Central memory CD8-positive, alpha-beta T cell (primary cell): ENCODE data around the gene ZNF236.
"Not testable (repeated sequence)": the region's sequence is repeated elsewhere in the genome, so short reads cannot be mapped to it uniquely, and the experiment has no call there.

Experiments
- ATAC-seq: fragments of 150-1000 bp; cut with Tn5 transposase; replicated peaks from 2 replicates; pipeline ENCODE4 v1.10.0; 2022; ENCODE audit warnings: mild to moderate bottlenecking, moderate FRiP score, moderate number of reproducible peaks; ENCODE audit not compliant: poor library complexity, severe bottlenecking; ENCODE audit errors: extremely low read depth
- DNase-seq, 2 donors: peaks; one replicate each; pipeline ENCODE4 v3.0.0; 2021; ENCODE audit warnings: low spot score in 2 of 2
- H3K27ac Mint-ChIP-seq: one replicate; pipeline ENCODE4 v1.8.0; 2022; ENCODE audit warnings: low read depth, mild to moderate bottlenecking, moderate library complexity, mixed read lengths
- H3K27me3 Mint-ChIP-seq: one replicate; pipeline ENCODE4 v1.8.0; 2022; ENCODE audit warnings: mixed read lengths
- H3K36me3 Mint-ChIP-seq: one replicate; pipeline ENCODE4 v1.8.0; 2022; ENCODE audit warnings: mild to moderate bottlenecking, moderate library complexity, mixed read lengths; ENCODE audit not compliant: insufficient read depth
- H3K4me1 Mint-ChIP-seq: one replicate; pipeline ENCODE4 v1.8.0; 2022; ENCODE audit warnings: mixed read lengths
- H3K4me3 Mint-ChIP-seq: one replicate; pipeline ENCODE4 v1.8.0; 2022; ENCODE audit warnings: mild to moderate bottlenecking, moderate library complexity, mixed read lengths
- H3K9me3 Mint-ChIP-seq: one replicate; pipeline ENCODE4 v1.8.0; 2022; ENCODE audit warnings: mixed read lengths

Gene ZNF236

DNA sequence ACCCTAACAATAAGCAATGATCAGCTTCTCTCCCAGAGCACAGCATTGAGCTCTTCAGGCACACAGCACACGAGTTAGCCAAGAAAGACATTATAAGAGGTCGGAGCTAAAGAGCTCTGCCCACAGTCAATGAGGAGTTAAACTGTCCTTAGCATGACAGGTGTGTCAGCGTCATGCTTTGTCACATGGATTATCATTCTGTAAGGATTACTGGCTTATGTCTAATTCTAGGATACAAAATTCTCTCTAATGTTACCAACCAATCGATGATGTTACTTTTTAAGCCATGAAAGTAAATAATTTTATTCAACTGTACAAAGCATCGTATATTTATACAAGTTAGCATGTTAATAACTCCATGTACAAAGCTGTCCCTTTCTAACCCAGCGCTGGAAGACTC, 108.8 kb downstream of the ZNF236 start:
- no peak for DNase-seq
- H3K9me3 Mint-ChIP-seq, result no peaks in the 10 kb centered on the region
- H3K36me3 Mint-ChIP-seq, result peaks cover 31% of the 10 kb centered on the region
- H3K4me1 Mint-ChIP-seq, result peaks cover 12% of the 10 kb centered on the region
- no peak overlapping the region for H3K27ac Mint-ChIP-seq
- ATAC-seq, result no peak
- H3K27me3 Mint-ChIP-seq, result no peaks in the 10 kb centered on the region
- H3K4me3 Mint-ChIP-seq, result no peak overlapping the region

DNA sequence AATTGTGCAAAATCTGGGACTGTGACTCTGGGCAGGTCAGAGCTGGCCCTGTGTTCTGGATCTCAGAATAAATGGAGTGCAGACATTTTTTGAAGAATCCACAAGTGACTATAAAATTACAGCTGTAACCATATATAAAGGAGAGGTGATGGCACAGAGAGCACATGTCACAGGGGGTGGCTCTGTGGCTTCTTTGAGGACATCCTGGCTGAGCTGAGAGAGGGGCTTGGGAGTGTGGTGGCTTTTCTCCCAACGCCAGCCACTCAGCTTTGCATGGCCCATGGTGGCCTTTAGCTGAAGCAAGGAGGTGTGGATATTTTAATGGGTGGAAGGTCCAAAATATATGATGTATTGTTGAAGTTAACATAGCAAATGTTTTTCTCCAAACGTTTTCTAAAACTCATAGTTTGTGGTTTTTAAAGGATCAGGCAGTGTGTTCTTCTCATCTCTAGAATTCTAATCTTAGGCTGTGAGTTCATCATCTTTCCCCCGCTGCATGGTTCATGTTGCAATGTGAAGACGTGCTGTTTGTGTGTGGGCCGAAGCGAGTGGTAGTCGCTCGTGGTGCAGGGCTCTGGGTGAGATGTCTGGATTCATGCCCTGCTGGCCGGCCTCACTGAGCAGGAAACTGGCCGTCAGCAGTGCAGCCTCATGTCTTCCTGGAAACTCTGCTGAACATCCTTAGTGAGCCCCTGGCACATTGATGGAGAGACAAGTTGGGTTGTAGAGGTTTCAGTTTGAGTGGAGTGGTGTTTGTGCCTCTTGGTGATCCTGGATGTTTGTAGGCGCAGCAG, 109.9 kb downstream of the ZNF236 start:
- no peak for ATAC-seq
- Mint-ChIP-seq H3K27me3 (no peaks in the 10 kb centered on the region), H3K27ac (peak overlapping the region; percentile 35), H3K4me3 (no peak overlapping the region), H3K9me3 (no peaks in the 10 kb centered on the region), H3K4me1 (peaks cover 12% of the 10 kb centered on the region), H3K36me3 (peaks cover 36% of the 10 kb centered on the region)
- DNase-seq, result no peak

DNA sequence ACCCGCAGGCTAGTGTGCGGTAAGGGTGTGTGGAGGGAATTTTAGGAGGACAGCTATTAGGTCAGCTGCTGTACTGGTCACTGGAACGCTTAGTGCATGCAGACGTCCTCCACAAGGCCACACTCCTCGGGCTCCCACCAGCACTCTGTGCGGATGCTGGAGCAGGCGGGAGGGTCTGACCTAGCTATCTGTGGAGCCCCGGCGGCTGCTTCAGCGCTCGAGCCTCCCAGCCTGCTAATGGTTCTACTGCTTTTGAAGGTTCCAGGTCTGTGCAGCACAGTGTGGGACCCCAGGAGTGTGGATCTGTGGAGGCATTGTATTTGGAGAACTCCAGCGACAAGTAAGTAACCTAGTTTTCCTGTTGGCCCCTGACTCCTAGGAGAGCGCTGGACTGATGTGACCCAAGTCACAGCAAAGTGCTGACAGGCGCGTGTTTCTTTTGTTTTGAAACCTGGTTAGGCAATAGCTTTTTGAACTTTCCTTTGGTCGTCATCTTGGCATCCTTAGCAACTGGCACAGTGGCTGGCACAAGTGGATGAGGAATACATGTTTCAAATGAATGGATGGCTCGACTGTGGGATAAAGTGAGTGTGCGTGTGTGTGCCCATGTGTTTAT, 113.5 kb downstream of the ZNF236 start:
- Mint-ChIP-seq H3K4me3 (no peak overlapping the region), H3K4me1 (peaks cover 12% of the 10 kb centered on the region), H3K27ac (no peak overlapping the region), H3K36me3 (peaks cover 32% of the 10 kb centered on the region), H3K9me3 (no peaks in the 10 kb centered on the region), H3K27me3 (no peaks in the 10 kb centered on the region)
- DNase-seq (no peak), ATAC-seq (no peak)

DNA sequence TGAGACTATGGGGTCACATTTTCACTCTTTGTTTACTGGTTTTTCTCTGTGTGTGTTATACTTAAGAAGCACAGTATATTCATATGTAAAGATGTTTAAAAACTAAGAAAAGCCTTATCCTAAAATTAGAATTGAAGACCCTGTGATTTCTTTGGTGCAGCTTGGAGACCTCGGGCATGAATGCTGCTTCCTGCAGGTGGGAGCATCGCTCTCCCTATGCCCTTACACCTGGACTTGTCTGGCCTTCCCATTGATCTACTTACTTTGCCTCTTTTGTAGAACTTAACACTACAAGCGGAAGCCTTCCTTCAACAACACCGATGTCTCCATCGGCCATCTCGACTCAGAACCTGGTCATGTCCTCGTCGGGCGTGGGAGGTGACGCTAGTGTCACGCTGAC, 114.5 kb downstream of the ZNF236 start:
- ATAC-seq, result no peak
- no peak for DNase-seq
- no peak overlapping the region for H3K27ac Mint-ChIP-seq
- H3K36me3 Mint-ChIP-seq, result peaks cover 29% of the 10 kb centered on the region
- peaks cover 10% of the 10 kb centered on the region for H3K4me1 Mint-ChIP-seq
- H3K27me3 Mint-ChIP-seq, result no peaks in the 10 kb centered on the region
- no peak overlapping the region for H3K4me3 Mint-ChIP-seq
- no peaks in the 10 kb centered on the region for H3K9me3 Mint-ChIP-seq

DNA sequence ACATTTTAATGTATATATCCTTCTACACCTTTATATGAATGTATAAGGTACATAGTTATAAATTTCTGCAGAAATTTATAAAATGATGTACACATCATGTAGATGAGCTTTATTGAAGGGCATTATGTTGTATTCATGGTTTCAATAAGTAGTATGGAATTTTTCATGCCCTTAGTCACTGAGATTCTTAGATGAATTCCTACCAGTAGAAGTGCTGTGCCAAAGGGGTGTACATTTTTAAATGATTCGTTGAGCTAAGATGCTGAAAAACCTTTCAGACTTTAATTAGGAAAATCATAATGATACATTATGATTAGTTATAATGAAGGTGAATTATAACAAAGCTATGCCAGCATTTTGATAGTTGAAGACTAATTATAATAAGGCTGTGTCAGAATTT, 115.2 kb downstream of the ZNF236 start:
- no peaks in the 10 kb centered on the region for H3K9me3 Mint-ChIP-seq
- H3K4me1 Mint-ChIP-seq, result peaks cover 2% of the 10 kb centered on the region
- H3K36me3 Mint-ChIP-seq, result peaks cover 28% of the 10 kb centered on the region
- H3K4me3 Mint-ChIP-seq, result no peak overlapping the region
- ATAC-seq (no peak), DNase-seq (no peak)
- H3K27ac Mint-ChIP-seq, result no peak overlapping the region
- no peaks in the 10 kb centered on the region for H3K27me3 Mint-ChIP-seq

DNA sequence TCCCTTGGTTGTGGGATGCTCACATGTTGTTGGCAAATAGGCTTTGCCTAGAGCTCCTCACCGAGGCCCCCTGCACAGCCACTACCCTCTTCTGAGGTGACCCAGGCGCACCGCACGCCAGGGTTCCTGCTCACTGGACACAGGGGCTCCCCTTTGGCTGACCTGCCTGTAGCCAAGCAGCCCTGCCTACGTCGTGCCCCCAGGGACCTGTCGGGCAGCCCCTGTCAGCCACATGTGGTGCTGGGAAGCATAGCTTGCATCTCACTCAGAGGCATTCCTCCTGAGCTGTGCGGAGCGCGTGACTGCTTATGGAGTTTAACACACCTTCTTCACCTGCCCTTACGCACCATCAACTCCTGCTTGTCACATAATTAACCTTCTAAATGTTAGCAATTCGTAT, 116.3 kb downstream of the ZNF236 start:
- Mint-ChIP-seq H3K27me3 (no peaks in the 10 kb centered on the region), H3K27ac (no peak overlapping the region), H3K9me3 (no peaks in the 10 kb centered on the region), H3K4me3 (no peak overlapping the region), H3K36me3 (peaks cover 28% of the 10 kb centered on the region), H3K4me1 (no peaks in the 10 kb centered on the region)
- ATAC-seq (no peak), DNase-seq (no peak)

DNA sequence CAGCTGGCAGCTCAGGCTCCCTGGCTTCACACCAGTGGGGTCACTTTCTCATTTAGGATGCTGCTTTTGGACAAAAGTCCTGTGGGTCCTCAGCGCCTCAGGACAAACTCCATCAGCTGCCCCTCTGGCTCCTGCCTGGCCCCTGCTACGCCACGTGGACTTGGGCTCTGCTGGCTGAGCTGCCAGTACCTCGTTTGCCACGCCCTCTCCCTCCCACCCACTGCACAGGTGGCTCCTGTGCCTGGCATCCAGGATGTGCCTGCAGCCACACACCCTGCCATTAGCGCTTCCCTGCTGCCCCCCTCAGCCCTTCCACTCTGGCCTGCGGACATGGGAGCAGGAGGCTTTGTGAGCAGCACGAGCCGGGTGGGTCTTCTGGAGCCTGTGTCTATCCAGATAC, 118.9 kb downstream of the ZNF236 start:
- no peak for ATAC-seq
- Mint-ChIP-seq H3K27me3 (no peaks in the 10 kb centered on the region), H3K27ac (no peak overlapping the region), H3K4me1 (peaks cover 6% of the 10 kb centered on the region), H3K9me3 (no peaks in the 10 kb centered on the region), H3K36me3 (peaks cover 22% of the 10 kb centered on the region), H3K4me3 (no peak overlapping the region)
- no peak for DNase-seq

DNA sequence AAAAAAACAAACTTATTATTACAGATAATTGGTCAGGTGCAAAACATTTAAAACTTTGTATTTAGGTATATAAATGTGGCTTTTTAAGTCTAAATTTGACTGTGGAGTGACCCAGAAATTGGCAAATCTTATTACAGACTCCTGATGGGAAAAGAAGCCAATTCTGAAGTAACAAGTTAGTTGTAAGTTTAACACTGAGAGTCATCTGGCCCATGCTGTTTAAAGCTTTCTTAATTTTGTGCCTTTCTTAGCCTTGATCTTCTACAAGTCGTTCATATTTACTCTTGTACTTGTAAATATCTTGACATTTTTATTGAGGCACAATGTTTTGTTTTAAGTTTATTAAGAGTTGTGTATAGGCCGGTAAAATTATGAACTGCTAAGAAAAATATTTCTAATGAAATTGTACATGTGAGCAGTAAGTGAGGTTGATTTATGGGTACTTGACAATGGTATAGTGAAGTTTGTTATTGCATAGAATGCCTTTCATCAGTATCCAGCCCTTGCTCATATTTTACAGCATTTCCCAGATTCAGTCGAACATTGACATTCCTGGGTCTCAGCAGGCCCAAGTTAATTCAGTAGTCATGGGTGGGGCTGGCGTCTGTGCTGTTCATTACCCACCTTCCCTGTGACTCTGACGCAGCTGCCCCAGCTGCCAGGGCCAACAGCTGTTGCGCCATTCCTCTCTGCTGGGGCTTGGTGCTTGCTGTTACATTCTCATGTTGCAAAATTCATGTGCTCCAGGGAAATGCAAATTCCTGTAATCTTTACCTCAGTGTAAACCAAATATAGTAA, 121.4 kb downstream of the ZNF236 start:
- Mint-ChIP-seq H3K36me3 (peaks cover 8% of the 10 kb centered on the region), H3K27ac (no peak overlapping the region), H3K27me3 (no peaks in the 10 kb centered on the region), H3K4me1 (peaks cover 30% of the 10 kb centered on the region), H3K9me3 (no peaks in the 10 kb centered on the region), H3K4me3 (no peak overlapping the region)
- DNase-seq (no peak), ATAC-seq (no peak)

DNA sequence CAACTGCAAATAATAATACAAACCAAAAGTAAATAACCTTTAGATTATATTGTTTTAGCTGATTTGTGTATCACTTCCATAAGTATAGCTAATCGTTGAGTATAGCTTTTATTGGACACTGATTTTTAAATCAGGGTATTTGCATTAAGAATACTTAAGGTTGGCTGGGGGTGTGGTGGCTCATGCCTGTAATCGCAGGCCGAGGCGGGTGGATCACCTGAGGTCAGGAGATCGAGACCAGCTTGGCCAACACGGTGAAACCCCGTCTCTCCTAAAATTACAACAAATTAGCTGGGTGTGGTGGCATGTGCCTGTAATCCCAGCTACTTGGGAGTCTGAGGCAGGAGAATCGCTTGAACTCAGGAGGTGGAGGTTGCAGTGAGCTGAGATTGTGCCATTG, 122.0 kb downstream of the ZNF236 start:
- H3K27ac Mint-ChIP-seq, H3K36me3 Mint-ChIP-seq, ATAC-seq: not testable (repeated sequence)

DNA sequence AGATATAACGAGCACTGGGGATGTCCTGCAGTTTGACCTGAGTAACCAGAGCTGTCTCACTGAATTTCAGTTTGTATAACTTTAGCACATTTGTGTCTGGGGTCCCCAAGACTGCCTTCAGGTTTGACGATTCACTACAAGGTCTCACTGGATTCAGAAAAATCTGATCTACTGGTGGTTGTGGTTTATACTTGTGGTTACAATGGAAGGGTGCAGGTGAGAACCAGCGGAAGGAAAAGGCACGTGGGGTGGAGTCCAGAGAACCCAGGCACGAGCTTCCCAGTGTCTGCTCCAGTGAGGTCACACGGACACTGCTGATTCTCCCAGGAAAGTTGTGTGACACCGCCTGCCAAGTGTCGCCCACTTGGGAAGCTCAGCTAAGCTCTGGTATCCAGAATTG, 126.0 kb downstream of the ZNF236 start:
- Mint-ChIP-seq H3K27ac (peak overlapping the region; percentile 14), H3K27me3 (no peaks in the 10 kb centered on the region), H3K4me1 (peaks cover 52% of the 10 kb centered on the region), H3K36me3 (peaks cover 9% of the 10 kb centered on the region), H3K4me3 (peak overlapping the region; percentile 54), H3K9me3 (no peaks in the 10 kb centered on the region)
- DNase-seq (no peak), ATAC-seq (no peak)

More for the DNA sequence above, 122.0 kb downstream of the ZNF236 start:
- not testable (repeated sequence) for H3K27me3 Mint-ChIP-seq, H3K4me3 Mint-ChIP-seq, H3K9me3 Mint-ChIP-seq, DNase-seq
- peaks cover 34% of the 10 kb centered on the region for H3K4me1 Mint-ChIP-seq

DNA sequence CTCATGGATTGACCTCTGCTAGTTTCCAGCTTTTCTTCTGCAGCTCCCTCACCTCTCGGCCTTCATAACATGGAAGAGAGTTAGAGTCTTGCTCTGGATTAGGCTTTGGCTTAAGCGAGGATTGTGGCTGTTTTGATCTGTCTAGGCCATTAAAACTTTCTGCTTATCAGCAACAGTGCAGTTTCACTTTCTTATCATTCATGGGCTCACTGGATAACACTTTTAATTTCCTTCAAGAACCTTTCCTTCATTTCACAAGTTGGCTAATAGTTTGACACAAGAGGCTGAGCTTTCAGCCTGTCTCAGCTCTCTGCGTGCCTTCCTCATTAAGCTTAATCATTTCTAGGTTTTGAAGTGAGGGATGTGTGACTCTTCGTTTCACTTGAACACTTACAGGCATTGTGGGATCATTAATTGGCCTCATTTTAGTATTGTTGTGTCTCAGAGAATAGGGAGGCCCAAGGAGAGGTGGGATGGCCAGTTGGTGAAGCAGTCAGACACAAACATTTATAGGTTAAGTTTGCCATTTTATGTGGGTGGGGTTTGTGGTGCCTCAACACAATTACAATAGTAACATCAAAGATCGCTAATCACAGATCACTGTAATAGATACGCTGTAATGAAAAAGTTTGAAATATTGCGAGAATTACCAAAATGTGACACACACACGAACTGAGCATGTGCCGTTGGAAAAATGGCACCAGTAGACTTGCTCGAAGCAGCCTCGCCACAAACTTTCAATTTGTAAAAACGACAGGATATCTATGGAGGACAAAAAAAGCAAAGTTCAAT, 129.3 kb downstream of the ZNF236 start:
- H3K27ac Mint-ChIP-seq, result peak overlapping the region; percentile 33
- ATAC-seq, result no peak
- peaks cover 15% of the 10 kb centered on the region for H3K36me3 Mint-ChIP-seq
- no peaks in the 10 kb centered on the region for H3K27me3 Mint-ChIP-seq
- H3K4me1 Mint-ChIP-seq, result peaks cover 43% of the 10 kb centered on the region
- H3K9me3 Mint-ChIP-seq, result no peaks in the 10 kb centered on the region
- H3K4me3 Mint-ChIP-seq, result no peak overlapping the region
- DNase-seq, result no peak

DNA sequence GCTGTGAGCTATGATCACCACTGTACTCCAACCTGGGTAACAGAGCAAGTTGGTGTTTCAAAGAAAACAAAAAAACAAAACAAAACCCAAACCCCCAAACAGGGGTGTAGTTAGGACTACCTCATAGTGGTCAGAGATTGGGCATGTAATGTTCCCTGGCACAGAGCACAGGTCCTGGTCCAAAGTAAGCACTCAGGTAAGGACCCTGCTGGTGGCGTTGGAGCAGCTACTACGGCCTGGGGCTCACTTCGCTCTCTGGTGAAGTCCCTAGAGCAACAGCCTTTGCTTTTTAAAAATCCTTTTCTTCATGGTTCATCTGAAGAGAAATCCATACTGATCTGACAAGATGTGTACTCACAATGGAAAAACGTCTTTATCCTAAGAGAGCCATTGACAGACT, 130.4 kb downstream of the ZNF236 start:
- ATAC-seq (no peak), DNase-seq (no peak)
- no peak overlapping the region for H3K27ac Mint-ChIP-seq
- no peak overlapping the region for H3K4me3 Mint-ChIP-seq
- H3K27me3 Mint-ChIP-seq, result no peaks in the 10 kb centered on the region
- peaks cover 15% of the 10 kb centered on the region for H3K36me3 Mint-ChIP-seq
- H3K4me1 Mint-ChIP-seq, result peaks cover 32% of the 10 kb centered on the region
- H3K9me3 Mint-ChIP-seq, result no peaks in the 10 kb centered on the region
